H1 (cell line): Measurements from ENCODE around the gene TNFRSF8. TPM values are rescaled to one million over a fixed set of nuclear protein-coding genes. Genes with fewer than 3 reads are reported as not detected.

ENCODE experiments used
- CHD2 ChIP-seq: IDR thresholded peaks from 2 replicates; pipeline ENCODE4 v1.6.1; 2012; ENCODE audit warnings: low read length, improper control_type of control experiment
- RBBP5 ChIP-seq: IDR thresholded peaks from 2 replicates; pipeline ENCODE4 v1.7.1; 2012; ENCODE audit warnings: low read depth, mild to moderate bottlenecking, inconsistent platforms, low read length, moderate library complexity, borderline replicate concordance
- TAF7 ChIP-seq: optimal IDR thresholded peaks from 2 replicates; pipeline ENCODE3; 2011; ENCODE audit warnings: low read depth, mild to moderate bottlenecking, inconsistent platforms, low read length, moderate library complexity, borderline replicate concordance
- polyA plus RNA-seq, 7 experiments: library from polyadenylated mRNA; depleted of rRNA in 3 of 7; stranded (reverse) in 5 of 7; unstranded in 2 of 7; fragments of >200 nt in 5 of 7; fragments of 200-250 nt in 2 of 7; gene quantifications; 1 replicate in 5 of 7; 2 replicates in 1 of 7; 4 replicates in 1 of 7; pipeline versions ENCODE4 v1.2.1 to v1.2.3, GENCODE V29; 2011 to 2013; ENCODE audit warnings: missing spikeins in 2 of 7, mixed read lengths in 2 of 7
- total RNA-seq: library from RNA; stranded (reverse); fragmentation: NEBNext Ultra II Directional; extraction: Animal tissue kit (Norgen Biotek cat#: 25700); gene quantifications from 2 replicates; pipeline ENCODE4 v1.2.1, GENCODE V29; 2021
- TF ChIP-seq, protein P1 (sequence below): IDR thresholded peaks from 2 replicates; pipeline ENCODE4 v1.6.1; 2012; ENCODE audit warnings: low read length, inconsistent platforms
- TF ChIP-seq, protein P2 (sequence below): IDR thresholded peaks from 2 replicates; pipeline ENCODE4 v1.6.1; 2011; ENCODE audit warnings: low read depth, mild to moderate bottlenecking, low read length; ENCODE audit not compliant: insufficient read depth

The TNFRSF8 gene
- total and polyA plus RNA-seq, 2 of the 8 experiments (the other 6 are each of a cell fraction or from before 2014, with no cell fraction given), result 23.2 to 32.7 TPM

DNA sequence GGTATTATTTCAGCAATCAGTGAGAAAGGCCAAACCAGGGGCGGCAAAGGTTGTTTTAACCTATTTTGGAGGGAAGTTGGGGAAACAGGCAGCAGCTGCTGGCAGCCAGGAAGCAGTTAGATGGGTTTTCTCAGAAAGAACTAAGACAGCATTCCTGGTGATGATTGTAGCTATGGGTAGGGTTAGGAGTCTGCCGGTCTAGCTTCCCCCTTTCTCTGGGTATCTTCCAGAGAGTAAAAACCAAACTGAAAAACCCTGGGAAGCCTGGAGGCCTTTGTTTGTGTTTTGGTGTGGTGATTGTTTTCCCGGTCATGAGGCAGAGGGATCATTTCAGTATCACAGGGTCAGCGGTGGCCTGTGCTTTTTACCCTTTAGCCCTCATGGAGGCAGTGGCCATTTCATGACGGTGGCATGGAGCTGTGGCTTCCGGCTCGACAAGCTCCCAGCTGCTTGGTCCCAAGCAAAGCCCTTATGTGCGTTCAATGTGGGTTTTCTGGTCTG is 84.1 kb downstream of the TNFRSF8 start (continued):
- TF ChIP-seq, protein P1, sequence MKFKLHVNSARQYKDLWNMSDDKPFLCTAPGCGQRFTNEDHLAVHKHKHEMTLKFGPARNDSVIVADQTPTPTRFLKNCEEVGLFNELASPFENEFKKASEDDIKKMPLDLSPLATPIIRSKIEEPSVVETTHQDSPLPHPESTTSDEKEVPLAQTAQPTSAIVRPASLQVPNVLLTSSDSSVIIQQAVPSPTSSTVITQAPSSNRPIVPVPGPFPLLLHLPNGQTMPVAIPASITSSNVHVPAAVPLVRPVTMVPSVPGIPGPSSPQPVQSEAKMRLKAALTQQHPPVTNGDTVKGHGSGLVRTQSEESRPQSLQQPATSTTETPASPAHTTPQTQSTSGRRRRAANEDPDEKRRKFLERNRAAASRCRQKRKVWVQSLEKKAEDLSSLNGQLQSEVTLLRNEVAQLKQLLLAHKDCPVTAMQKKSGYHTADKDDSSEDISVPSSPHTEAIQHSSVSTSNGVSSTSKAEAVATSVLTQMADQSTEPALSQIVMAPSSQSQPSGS, result no peak
- no peak for TF ChIP-seq CHD2
- TF ChIP-seq, protein P2, sequence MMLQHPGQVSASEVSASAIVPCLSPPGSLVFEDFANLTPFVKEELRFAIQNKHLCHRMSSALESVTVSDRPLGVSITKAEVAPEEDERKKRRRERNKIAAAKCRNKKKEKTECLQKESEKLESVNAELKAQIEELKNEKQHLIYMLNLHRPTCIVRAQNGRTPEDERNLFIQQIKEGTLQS, result no peak
- TF ChIP-seq TAF7, result no peak
- TF ChIP-seq RBBP5, result no peak
